Measurements from ENCODE around the gene LAP3.
"Not testable (repeated sequence)": the region's sequence is repeated elsewhere in the genome, so short reads cannot be mapped to it uniquely, and the experiment has no call there.

The LAP3 gene

GRCh38 chr4:17562157-17562556 lies 14.8 kb upstream of the LAP3 start:
- no peak for DNase-seq (ENCODE audit: low spot score)

- DNase-seq (ENCODE audit: low spot score): no peak
Observed at GRCh38 chr4:17565846-17566245, 11.2 kb upstream of the LAP3 start.

- DNase-seq (ENCODE audit: low spot score): no peak
Observed at GRCh38 chr4:17567271-17567670, 9.7 kb upstream of the LAP3 start.

- DNase-seq (ENCODE audit: low spot score): no peak
Observed at GRCh38 chr4:17574206-17574605, 2.8 kb upstream of the LAP3 start.

- DNase-seq (ENCODE audit: low spot score): not testable (repeated sequence)
Observed at GRCh38 chr4:17575177-17575576, 1.8 kb upstream of the LAP3 start.

- no peak for DNase-seq (ENCODE audit: low spot score)
Observed at GRCh38 chr4:17577665-17578481, 875 bp downstream of the LAP3 start.

GRCh38 chr4:17578482-17578891 lies 1.5 kb downstream of the LAP3 start:
- no peak for DNase-seq (ENCODE audit: low spot score)

GRCh38 chr4:17580969-17581368 lies 4.0 kb downstream of the LAP3 start:
- DNase-seq (ENCODE audit: low spot score): no peak

GRCh38 chr4:17583276-17583675 lies 6.3 kb downstream of the LAP3 start:
- no peak for DNase-seq (ENCODE audit: low spot score)

- DNase-seq (ENCODE audit: low spot score): no peak
Observed at GRCh38 chr4:17583941-17584340, 6.9 kb downstream of the LAP3 start.

- DNase-seq (ENCODE audit: low spot score): no peak
Observed at GRCh38 chr4:17584521-17585213, 7.7 kb downstream of the LAP3 start.

GRCh38 chr4:17587094-17587822 lies 10.3 kb downstream of the LAP3 start:
- DNase-seq (ENCODE audit: low spot score): no peak

GRCh38 chr4:17589355-17589754 lies 12.4 kb downstream of the LAP3 start:
- no peak for DNase-seq (ENCODE audit: low spot score)

GRCh38 chr4:17595471-17596005 lies 18.5 kb downstream of the LAP3 start:
- DNase-seq (ENCODE audit: low spot score): no peak

- DNase-seq (ENCODE audit: low spot score): no peak
Observed at GRCh38 chr4:17597517-17597916, 20.5 kb downstream of the LAP3 start.

GRCh38 chr4:17599826-17600225 lies 22.8 kb downstream of the LAP3 start:
- DNase-seq (ENCODE audit: low spot score): no peak

- no peak for DNase-seq (ENCODE audit: low spot score)
Observed at GRCh38 chr4:17605236-17605635, 28.2 kb downstream of the LAP3 start.

- DNase-seq (ENCODE audit: low spot score): no peak
Observed at GRCh38 chr4:17613761-17614415, 36.9 kb downstream of the LAP3 start.

GRCh38 chr4:17614416-17615299 lies 37.7 kb downstream of the LAP3 start, which contains the start of gene MED28:
TSS of gene MED28 (plus strand) at chr4:17614641. CDS start at chr4:17614655, 14 bp downstream.
- peak; percentile 94 for DNase-seq (ENCODE audit: low spot score)

- peak; percentile 12 for DNase-seq (ENCODE audit: low spot score)
Observed at GRCh38 chr4:17616283-17616682, 39.3 kb downstream of the LAP3 start.

- no peak for DNase-seq (ENCODE audit: low spot score)
Observed at GRCh38 chr4:17618926-17619325, 41.9 kb downstream of the LAP3 start.
